ENCODE results near the gene MZB1.

The MZB1 gene

DNA sequence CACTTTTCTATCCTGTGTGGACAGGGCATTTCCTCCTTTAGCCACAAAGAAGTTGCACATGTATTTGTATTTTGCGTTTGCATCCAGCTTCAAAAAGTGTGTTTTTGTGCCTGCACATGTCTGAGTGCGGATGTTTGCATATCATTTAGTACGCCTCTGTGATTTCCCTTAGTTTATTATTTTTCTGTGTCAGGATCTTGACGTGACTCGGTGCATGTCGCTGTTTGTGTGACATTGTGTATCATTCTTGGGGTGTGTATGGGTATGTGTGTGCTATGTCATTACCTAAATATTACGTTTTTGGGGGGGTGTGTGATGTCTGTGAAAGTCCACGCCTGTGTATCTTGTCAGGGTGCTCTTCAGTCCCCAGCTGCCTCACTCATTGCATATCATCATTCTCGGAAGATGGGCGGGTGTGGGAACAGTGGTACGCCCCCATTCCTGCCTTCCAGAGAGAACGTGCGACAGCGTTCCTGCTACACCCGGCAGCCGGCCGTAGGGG lies 48.5 kb downstream of the MZB1 start:
- no peak for DNase-seq (ENCODE audit: insufficient read length, low spot score)
- no peak for FAIRE-seq
- TF ChIP-seq, protein P1, sequence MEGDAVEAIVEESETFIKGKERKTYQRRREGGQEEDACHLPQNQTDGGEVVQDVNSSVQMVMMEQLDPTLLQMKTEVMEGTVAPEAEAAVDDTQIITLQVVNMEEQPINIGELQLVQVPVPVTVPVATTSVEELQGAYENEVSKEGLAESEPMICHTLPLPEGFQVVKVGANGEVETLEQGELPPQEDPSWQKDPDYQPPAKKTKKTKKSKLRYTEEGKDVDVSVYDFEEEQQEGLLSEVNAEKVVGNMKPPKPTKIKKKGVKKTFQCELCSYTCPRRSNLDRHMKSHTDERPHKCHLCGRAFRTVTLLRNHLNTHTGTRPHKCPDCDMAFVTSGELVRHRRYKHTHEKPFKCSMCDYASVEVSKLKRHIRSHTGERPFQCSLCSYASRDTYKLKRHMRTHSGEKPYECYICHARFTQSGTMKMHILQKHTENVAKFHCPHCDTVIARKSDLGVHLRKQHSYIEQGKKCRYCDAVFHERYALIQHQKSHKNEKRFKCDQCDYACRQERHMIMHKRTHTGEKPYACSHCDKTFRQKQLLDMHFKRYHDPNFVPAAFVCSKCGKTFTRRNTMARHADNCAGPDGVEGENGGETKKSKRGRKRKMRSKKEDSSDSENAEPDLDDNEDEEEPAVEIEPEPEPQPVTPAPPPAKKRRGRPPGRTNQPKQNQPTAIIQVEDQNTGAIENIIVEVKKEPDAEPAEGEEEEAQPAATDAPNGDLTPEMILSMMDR (IDR thresholded peaks at IDR 0.05; ENCODE audit: insufficient read depth, missing control alignments): no peak

DNA sequence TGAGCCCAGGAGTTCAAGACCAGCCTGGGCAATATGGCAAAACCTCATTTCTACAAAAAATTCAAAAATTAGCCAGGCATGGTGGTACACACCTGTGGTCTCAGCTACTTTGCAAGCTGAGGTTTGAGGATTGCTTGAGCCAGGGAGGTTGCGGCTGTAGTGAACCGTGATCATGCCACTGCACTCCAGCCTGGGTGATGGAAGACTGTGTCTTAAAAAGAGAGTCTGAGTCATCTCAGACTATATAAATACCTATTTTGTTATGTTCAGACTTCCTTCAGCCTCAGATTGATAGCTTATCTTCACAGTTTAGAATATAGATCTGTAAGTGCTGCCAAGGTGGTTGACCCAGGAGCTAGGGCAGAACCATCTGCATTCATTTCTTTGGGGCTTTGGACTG lies 49.7 kb downstream of the MZB1 start:
- FAIRE-seq (no peak), DNase-seq (ENCODE audit: insufficient read length, low spot score) (no peak)
- TF ChIP-seq, protein P1 (IDR thresholded peaks at IDR 0.05; ENCODE audit: insufficient read depth, missing control alignments): no peak

Measured in D721Med (cell line).